ENCODE results near the gene VSTM2L.

Gene VSTM2L

DNA sequence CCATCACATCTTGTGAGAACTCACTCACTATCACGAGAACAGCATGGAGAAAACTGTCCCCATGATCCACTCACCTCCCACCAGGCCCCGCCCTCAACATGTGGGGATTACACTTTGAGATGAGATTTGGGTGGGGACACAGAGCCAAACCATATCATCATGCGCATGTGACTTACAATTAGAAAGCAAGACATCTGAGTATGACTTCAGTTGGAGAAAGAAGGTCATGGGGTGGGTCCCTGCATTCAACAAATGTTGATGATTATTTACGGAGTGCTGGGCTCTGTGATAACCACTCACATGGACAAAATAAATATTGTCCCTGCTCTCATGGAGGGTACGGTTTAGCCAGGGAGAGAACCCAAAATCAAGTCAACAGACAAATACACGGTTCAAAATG, 37.9 kb downstream of the VSTM2L start:
- TF ChIP-seq CTCF (IDR thresholded peaks at IDR 0.05; ENCODE audit: borderline replicate concordance, insufficient read depth, low read depth, low read length): no peak
- H3K4me3 ChIP-seq (ENCODE audit: low read depth, low read length): no peak overlapping the region

- no peak overlapping the region for H3K4me3 ChIP-seq (ENCODE audit: low read depth, low read length)
- 0 out of 2 replicates have a peak, but pooled peaks have one; percentile 1 for TF ChIP-seq CTCF (IDR thresholded peaks at IDR 0.05; ENCODE audit: borderline replicate concordance, insufficient read depth, low read depth, low read length)
Measured at GRCh38 chr20:37941332-37941731, 38.4 kb downstream of the VSTM2L start.

DNA sequence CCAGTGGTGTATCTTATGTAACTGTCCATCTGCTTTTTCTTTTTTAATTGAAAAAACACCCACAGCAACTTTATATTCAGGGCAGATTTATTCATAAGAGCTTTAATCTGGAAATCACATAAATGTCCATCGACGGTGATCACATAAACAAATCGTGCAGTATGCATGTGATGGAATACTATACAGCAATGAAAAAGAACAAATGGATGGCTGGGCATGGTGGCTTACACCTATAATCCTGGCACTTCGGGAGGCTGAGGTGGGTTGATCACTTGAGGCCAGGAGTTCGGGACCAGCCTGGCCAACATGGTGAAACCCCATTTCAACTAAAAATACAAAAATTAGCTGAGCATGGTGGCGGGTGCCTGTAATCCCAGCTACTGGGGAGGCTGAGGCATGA, 39.1 kb downstream of the VSTM2L start:
- TF ChIP-seq CTCF (IDR thresholded peaks at IDR 0.05; ENCODE audit: borderline replicate concordance, insufficient read depth, low read depth, low read length): no peak
- no peak overlapping the region for H3K4me3 ChIP-seq (ENCODE audit: low read depth, low read length)

DNA sequence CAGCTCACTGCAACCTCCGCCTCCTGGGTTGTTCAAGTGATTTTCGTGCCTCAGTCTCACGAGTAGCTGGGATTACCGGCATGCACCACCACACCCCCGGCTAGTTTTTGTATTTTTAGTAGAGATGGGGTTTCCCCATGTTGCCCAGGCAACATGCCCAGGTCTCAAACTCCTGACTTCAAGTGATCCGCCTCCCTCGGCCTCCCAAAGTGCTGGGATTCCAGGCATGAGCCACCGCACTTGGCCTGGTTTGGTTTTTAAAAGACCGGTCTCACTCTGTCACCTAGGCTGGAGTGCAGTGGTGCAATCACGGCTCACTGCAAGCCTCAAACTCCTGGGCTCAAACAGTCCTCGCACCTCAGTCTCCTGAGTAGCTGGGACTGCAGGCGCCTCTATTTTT, 40.1 kb downstream of the VSTM2L start:
- no peak for TF ChIP-seq CTCF (IDR thresholded peaks at IDR 0.05; ENCODE audit: borderline replicate concordance, insufficient read depth, low read depth, low read length)
- no peak overlapping the region for H3K4me3 ChIP-seq (ENCODE audit: low read depth, low read length)

DNA sequence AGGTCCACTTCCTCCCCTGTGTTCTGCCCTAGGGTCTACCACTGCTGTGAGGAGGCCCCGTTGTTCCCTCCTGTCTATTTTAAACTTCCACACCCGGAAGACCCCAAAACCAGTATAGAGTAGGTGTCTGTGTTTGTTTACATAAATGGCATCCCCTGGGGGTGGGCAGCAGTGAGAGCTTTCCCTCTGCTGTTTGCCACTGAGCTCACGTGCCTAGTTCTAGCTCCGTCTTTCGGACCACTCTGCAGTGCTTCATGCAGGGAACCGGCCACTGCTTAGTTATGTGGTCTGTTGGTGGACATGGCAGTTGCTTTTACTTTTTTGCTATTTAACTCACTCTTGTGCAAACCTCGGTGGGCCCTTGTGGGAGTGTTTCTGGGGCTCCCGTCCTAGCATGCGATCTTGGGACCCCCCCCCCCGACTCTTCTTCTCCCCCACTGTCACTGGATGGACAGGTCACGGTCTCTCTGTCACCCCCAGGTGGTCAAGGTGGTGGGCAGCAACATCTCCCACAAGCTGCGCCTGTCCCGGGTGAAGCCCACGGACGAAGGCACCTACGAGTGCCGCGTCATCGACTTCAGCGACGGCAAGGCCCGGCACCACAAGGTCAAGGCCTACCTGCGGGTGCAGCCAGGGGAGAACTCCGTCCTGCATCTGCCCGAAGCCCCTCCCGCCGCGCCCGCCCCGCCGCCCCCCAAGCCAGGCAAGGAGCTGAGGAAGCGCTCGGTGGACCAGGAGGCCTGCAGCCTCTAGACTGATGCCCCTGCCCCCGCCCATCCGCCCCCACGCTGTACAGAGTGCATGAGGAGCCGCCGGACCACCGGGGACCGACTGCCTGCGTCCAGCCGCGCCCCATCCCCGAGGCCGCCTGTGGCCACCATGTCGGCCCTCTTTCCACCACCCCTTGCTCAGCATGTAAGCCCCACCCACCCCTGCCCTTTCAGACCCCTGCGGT, 40.9 kb downstream of the VSTM2L start:
- no peak for TF ChIP-seq CTCF (IDR thresholded peaks at IDR 0.05; ENCODE audit: borderline replicate concordance, insufficient read depth, low read depth, low read length)
- no peak overlapping the region for H3K4me3 ChIP-seq (ENCODE audit: low read depth, low read length)

DNA sequence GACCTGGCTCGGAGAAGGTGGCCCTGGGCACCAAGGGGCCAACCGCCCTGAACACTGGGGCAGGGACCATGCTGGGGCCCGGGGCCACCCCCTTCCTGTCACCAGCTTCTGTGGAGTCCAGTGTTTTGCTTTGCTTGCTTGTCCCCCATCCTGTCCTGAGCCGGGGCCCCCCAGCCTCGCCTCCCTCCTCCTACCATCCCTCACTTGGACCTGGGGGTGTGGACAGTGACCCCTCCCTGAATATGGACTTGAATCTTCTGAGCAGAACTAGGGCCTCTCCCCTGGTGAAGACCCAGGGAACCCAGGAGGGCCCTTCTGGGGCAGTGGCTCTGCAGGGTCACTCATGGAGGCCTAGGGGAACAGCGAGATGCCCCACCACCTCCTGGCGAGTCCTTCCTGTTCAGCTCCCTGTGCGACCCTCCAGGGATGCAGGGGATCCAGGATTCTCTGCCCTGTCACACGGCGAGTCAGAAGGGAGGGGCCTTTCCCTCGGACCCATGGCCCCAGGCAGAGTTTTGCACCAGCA, 41.6 kb downstream of the VSTM2L start:
- no peak for TF ChIP-seq CTCF (IDR thresholded peaks at IDR 0.05; ENCODE audit: borderline replicate concordance, insufficient read depth, low read depth, low read length)
- H3K4me3 ChIP-seq (ENCODE audit: low read depth, low read length): no peak overlapping the region

GRCh38 chr20:37945091-37945547, 42.2 kb downstream of the VSTM2L start:
- TF ChIP-seq CTCF (IDR thresholded peaks at IDR 0.05; ENCODE audit: borderline replicate concordance, insufficient read depth, low read depth, low read length): no peak
- H3K4me3 ChIP-seq (ENCODE audit: low read depth, low read length): no peak overlapping the region
